ENCODE data around the gene ARF1.

ARF1 gene

GRCh38 chr1:228100822-228101613 is 18.5 kb downstream of the ARF1 start:
- peak overlapping the region; percentile 84 for H3K4me3 ChIP-seq (ENCODE audit: low read length)
- no peaks in the 10 kb centered on the region for H3K27me3 ChIP-seq (ENCODE audit: insufficient read depth, low read length)
- peaks cover 54% of the 10 kb centered on the region for H3K36me3 ChIP-seq (ENCODE audit: insufficient read depth, low read length)
- H3K9me3 ChIP-seq (ENCODE audit: low read length), result peaks cover under 1% of the 10 kb centered on the region
- no peak overlapping the region for H2AFZ ChIP-seq (ENCODE audit: low read depth, low read length)
- H3K4me1 ChIP-seq (ENCODE audit: insufficient read depth, low read length), result peaks cover 10% of the 10 kb centered on the region

GRCh38 chr1:228101614-228101993 is 19.1 kb downstream of the ARF1 start:
- peaks cover 55% of the 10 kb centered on the region for H3K36me3 ChIP-seq (ENCODE audit: insufficient read depth, low read length)
- H3K4me1 ChIP-seq (ENCODE audit: insufficient read depth, low read length), result peaks cover 10% of the 10 kb centered on the region
- no peaks in the 10 kb centered on the region for H3K9me3 ChIP-seq (ENCODE audit: low read length)
- H3K4me3 ChIP-seq (ENCODE audit: low read length), result peak overlapping the region; percentile 84
- no peaks in the 10 kb centered on the region for H3K27me3 ChIP-seq (ENCODE audit: insufficient read depth, low read length)
- no peak overlapping the region for H2AFZ ChIP-seq (ENCODE audit: low read depth, low read length)

DNA sequence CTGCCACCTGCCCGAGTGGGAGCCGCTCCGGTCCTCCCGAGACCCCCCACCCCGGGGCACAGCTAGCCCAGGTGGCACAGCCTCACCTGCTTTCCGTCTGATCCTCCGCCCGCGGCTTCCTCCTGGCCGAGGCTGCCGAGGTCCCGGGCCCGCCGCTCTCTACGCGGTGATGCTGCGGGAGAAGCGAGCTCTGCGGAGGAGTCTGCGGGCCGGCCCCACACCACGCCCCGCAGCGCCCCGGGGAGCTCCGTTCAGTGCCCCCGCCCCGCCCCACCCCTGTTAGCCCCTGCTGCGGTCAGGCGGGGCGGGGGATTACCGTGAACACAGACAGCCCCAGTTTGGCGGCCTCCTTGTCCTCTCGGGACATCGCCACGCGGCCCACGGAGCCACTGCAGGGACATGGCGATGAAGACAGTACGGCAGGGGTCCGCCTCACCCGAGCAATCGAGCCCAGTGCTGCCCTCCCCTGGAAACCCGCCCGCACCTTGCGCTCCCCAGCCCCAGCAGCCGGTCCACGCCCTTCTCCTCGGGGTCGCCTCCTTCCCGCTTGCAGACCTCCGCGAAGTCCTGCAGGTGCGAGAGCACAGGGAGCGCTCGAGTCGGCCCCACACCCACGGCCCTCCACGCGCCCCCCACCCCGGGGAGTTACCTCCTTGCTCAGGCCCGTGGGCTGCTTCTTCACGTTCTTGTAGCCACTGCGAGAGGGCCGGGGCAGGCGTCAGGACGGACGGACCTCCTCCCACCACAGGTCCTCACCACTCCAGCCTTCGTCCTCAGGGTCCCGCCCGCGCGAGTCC is 19.7 kb downstream of the ARF1 start:
- H3K27me3 ChIP-seq (ENCODE audit: insufficient read depth, low read length), result no peaks in the 10 kb centered on the region
- H2AFZ ChIP-seq (ENCODE audit: low read depth, low read length), result no peak overlapping the region
- H3K9me3 ChIP-seq (ENCODE audit: low read length), result no peaks in the 10 kb centered on the region
- peak overlapping the region; percentile 84 for H3K4me3 ChIP-seq (ENCODE audit: low read length)
- peaks cover 10% of the 10 kb centered on the region for H3K4me1 ChIP-seq (ENCODE audit: insufficient read depth, low read length)
- H3K36me3 ChIP-seq (ENCODE audit: insufficient read depth, low read length), result peaks cover 51% of the 10 kb centered on the region

- Histone ChIP-seq H2AFZ (ENCODE audit: low read depth, low read length) (no peak within 1 kb of the TSS), H3K4me3 (ENCODE audit: low read length) (peak within 1 kb of the TSS; percentile 84), H3K27me3 (ENCODE audit: insufficient read depth, low read length) (no peaks in the 10 kb centered on the region), H3K9me3 (ENCODE audit: low read length) (no peaks in the 10 kb centered on the region), H3K4me1 (ENCODE audit: insufficient read depth, low read length) (peaks cover 10% of the 10 kb centered on the region), H3K36me3 (ENCODE audit: insufficient read depth, low read length) (peaks cover 48% of the 10 kb centered on the region)
Observed at GRCh38 chr1:228102791-228103620, 20.5 kb downstream of the ARF1 start, which contains the start of gene C1orf35. Gene C1orf35, minus strand, starts transcription at chr1:228103325. Its CDS starts 98 bp downstream, at chr1:228103227.

DNA sequence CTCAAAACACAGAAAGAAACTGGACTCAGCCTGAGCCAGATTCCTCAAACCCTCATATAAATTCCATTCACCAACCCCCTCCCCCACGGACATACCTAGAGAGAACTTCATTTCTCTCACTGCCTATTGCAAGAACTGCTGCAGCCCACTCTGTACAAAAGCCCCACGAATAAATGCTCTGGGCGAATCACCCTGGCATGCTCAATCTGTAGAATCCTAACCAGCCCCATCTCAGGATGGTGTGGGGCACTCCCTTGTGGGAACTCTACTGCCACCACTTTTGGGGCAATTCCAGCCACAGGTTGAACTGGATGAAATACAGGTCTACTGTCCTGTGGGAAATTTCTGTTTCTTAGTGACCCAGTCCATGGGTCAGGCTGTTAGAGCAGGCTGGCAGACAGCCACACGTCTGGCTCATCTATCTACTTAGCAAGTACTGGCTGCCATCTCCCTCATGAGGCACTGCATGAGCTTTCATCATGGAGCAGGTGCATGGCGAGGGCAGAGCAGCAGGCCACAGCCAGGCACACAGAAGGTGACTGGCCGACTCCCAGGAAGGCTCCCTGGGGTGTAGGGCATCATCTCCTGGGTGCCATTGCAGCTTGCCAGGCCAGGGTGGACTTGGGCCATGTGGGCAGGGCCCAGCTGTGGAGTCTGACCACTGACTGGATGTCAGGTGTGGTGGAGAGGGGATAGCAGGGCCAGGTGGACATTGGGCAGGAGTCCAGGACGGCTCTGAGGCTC is 22.2 kb downstream of the ARF1 start:
- peaks cover 20% of the 10 kb centered on the region for H3K4me1 ChIP-seq (ENCODE audit: insufficient read depth, low read length)
- H3K27me3 ChIP-seq (ENCODE audit: insufficient read depth, low read length), result no peaks in the 10 kb centered on the region
- no peaks in the 10 kb centered on the region for H3K9me3 ChIP-seq (ENCODE audit: low read length)
- no peak overlapping the region for H2AFZ ChIP-seq (ENCODE audit: low read depth, low read length)
- H3K36me3 ChIP-seq (ENCODE audit: insufficient read depth, low read length), result peaks cover 31% of the 10 kb centered on the region
- no peak overlapping the region for H3K4me3 ChIP-seq (ENCODE audit: low read length)

- H2AFZ ChIP-seq (ENCODE audit: low read depth, low read length), result no peak overlapping the region
- H3K4me3 ChIP-seq (ENCODE audit: low read length), result no peak overlapping the region
- no peaks in the 10 kb centered on the region for H3K27me3 ChIP-seq (ENCODE audit: insufficient read depth, low read length)
- no peaks in the 10 kb centered on the region for H3K9me3 ChIP-seq (ENCODE audit: low read length)
- peaks cover 27% of the 10 kb centered on the region for H3K36me3 ChIP-seq (ENCODE audit: insufficient read depth, low read length)
- H3K4me1 ChIP-seq (ENCODE audit: insufficient read depth, low read length), result peaks cover 24% of the 10 kb centered on the region
Observed at GRCh38 chr1:228105270-228105995, 22.9 kb downstream of the ARF1 start.

DNA sequence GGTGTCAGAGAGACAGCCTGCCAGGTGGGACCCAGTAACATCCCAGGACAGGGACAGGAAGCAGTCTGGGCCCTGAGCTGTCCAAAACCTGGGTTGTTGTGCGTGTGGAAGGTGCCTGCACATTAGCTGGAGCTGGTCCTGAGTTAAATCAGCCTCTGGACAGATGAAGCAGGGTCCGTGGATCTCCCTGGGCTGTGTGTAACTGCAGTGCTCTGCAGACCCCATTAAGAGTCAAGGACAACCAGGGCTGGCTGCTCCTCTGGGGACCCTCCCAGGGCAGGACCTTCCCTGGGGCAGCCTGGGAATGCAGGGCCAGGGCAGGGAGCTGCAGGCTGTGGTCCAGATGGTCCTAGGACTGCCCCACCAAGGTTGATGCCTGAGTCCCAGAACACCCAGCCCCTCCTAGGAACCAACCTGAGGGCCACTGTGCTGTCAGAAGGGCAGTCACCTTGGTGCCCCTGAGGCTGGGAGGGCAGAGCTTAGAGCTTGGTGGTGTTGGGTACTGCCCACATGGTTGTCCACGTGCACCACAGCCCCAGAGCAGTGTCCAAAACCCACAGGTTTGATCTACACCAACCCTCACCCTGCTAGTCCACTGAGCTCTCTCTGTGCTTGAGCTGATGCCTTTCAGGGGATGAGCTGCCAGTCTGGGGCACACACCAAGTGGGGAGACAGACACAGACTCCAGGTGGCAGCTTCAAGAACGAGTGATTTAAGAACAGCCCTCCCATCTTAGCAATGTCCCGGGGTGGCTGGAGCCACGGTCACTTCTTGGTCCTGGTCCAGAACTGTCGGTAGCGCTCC is 23.7 kb downstream of the ARF1 start:
- no peaks in the 10 kb centered on the region for H3K27me3 ChIP-seq (ENCODE audit: insufficient read depth, low read length)
- H3K4me1 ChIP-seq (ENCODE audit: insufficient read depth, low read length), result peaks cover 27% of the 10 kb centered on the region
- H3K9me3 ChIP-seq (ENCODE audit: low read length), result no peaks in the 10 kb centered on the region
- no peak overlapping the region for H2AFZ ChIP-seq (ENCODE audit: low read depth, low read length)
- peaks cover 20% of the 10 kb centered on the region for H3K36me3 ChIP-seq (ENCODE audit: insufficient read depth, low read length)
- no peak overlapping the region for H3K4me3 ChIP-seq (ENCODE audit: low read length)

DNA sequence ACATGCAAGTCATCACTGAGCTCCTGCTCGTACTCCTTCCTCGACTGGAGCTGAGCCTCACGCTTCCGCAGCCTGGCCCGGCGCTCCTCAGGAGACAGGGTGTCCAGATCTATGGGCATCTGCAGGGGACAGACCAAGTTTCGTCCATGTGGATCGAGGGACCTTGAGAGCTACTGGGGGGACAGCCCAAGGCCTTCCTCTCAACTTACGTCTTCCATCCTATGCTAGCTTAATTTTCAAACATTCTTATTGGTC is 24.2 kb downstream of the ARF1 start:
- Histone ChIP-seq H3K4me1 (ENCODE audit: insufficient read depth, low read length) (peaks cover 25% of the 10 kb centered on the region), H2AFZ (ENCODE audit: low read depth, low read length) (no peak overlapping the region), H3K36me3 (ENCODE audit: insufficient read depth, low read length) (peaks cover 17% of the 10 kb centered on the region), H3K9me3 (ENCODE audit: low read length) (no peaks in the 10 kb centered on the region), H3K4me3 (ENCODE audit: low read length) (no peak overlapping the region), H3K27me3 (ENCODE audit: insufficient read depth, low read length) (no peaks in the 10 kb centered on the region)

DNA sequence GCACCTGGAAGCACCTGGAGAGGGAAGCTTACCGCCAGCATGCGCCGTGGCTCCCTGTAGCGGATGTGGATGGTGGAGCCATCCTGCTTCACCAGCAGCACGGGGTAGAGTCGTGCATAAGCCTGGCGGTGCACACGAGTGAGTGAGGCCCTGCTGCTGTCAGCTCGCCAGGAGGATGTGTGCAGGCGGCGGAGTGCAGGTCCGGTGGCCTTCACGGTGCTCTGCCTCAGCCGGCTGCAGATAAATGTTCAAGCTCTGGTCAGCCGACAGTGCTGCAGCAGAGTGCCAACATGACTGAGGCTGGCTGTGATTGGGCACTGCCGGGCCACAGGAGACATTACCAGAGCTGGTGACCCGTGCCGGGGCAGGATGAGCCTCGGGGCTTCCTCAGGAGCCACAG is 25.1 kb downstream of the ARF1 start:
- peaks cover 17% of the 10 kb centered on the region for H3K36me3 ChIP-seq (ENCODE audit: insufficient read depth, low read length)

DNA sequence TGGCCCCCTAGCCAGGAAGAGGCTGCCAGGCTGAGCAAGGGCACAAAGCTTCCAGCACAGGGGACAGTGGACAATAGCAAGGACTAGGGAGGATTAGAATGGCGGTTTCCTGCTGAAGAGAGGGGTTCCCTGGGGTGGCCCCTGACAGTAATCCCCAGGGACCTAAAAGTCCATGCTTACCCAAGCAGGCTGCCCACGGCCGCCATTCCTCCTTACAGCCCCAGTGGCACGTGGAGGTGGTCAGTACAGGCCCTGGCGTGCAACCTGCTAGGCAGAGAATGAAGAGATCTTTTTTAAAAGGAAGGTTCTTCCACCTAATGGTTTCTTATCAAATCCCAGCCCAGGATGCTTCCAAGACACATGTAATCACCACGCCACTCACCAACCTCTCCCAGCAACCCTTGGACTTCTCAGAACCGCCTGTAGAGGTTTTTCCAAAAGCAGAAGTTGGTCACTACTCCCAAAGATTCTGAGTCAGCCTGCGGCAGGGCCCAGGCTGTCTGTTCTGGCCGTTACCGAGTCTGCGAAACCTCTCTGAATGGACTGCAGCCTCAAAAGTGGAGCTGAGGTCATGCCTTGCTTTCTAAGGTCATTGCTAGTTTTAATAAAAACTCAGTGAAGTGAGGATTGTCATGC is 25.7 kb downstream of the ARF1 start:
- Histone ChIP-seq H3K36me3 (ENCODE audit: insufficient read depth, low read length) (peaks cover 17% of the 10 kb centered on the region), H3K9me3 (ENCODE audit: low read length) (no peaks in the 10 kb centered on the region), H3K4me1 (ENCODE audit: insufficient read depth, low read length) (peaks cover 20% of the 10 kb centered on the region), H2AFZ (ENCODE audit: low read depth, low read length) (no peak overlapping the region), H3K4me3 (ENCODE audit: low read length) (peak overlapping the region; percentile 64), H3K27me3 (ENCODE audit: insufficient read depth, low read length) (no peaks in the 10 kb centered on the region)

More for the DNA sequence above, 25.1 kb downstream of the ARF1 start:
- Histone ChIP-seq H3K4me1 (ENCODE audit: insufficient read depth, low read length) (peaks cover 20% of the 10 kb centered on the region), H3K4me3 (ENCODE audit: low read length) (peak overlapping the region; percentile 64), H2AFZ (ENCODE audit: low read depth, low read length) (no peak overlapping the region), H3K27me3 (ENCODE audit: insufficient read depth, low read length) (no peaks in the 10 kb centered on the region), H3K9me3 (ENCODE audit: low read length) (no peaks in the 10 kb centered on the region)

GRCh38 chr1:228108742-228109072 is 26.2 kb downstream of the ARF1 start:
- Histone ChIP-seq H3K4me3 (ENCODE audit: low read length) (peak overlapping the region; percentile 64), H3K27me3 (ENCODE audit: insufficient read depth, low read length) (no peaks in the 10 kb centered on the region), H2AFZ (ENCODE audit: low read depth, low read length) (no peak overlapping the region), H3K9me3 (ENCODE audit: low read length) (no peaks in the 10 kb centered on the region), H3K36me3 (ENCODE audit: insufficient read depth, low read length) (peaks cover 17% of the 10 kb centered on the region), H3K4me1 (ENCODE audit: insufficient read depth, low read length) (peaks cover 20% of the 10 kb centered on the region)

Data from neuron (in vitro differentiated cells).